ENCODE measurements around the gene LATS1.

Gene LATS1

GRCh38 chr6:149614337-149614736, 103.6 kb downstream of the LATS1 start:
- TF ChIP-seq CTCF (IDR thresholded peaks at IDR 0.05; ENCODE audit: borderline replicate concordance, control extremely low read depth, extremely low read depth, insufficient read depth, missing control alignments), result no peak
- in situ Hi-C loops (cut with MboI; ENCODE audit: low sequenced_read_pairs, unreplicated experiment), result no loop called here
- no peak for DNase-seq (ENCODE audit: low spot score)

- in situ Hi-C loops (cut with MboI; ENCODE audit: low sequenced_read_pairs, unreplicated experiment), result no loop called here
- TF ChIP-seq CTCF (IDR thresholded peaks at IDR 0.05; ENCODE audit: borderline replicate concordance, control extremely low read depth, extremely low read depth, insufficient read depth, missing control alignments), result no peak
- no peak for DNase-seq (ENCODE audit: low spot score)
Measured at GRCh38 chr6:149608381-149608982, 109.4 kb downstream of the LATS1 start.

Data from GM13976 (cell line).